Anterior cingulate cortex (tissue), 58 donors: ENCODE measurements around the gene RPN1.

Experiments used
- DNase-seq, 58 donors: peaks; one replicate each; lab custom pipeline; 2025; lab: John Stamatoyannopoulos, UW

RPN1 gene

GRCh38 chr3:128585189-128585588 is 65.4 kb downstream of the RPN1 start:
- DNase-seq = no peak

DNA sequence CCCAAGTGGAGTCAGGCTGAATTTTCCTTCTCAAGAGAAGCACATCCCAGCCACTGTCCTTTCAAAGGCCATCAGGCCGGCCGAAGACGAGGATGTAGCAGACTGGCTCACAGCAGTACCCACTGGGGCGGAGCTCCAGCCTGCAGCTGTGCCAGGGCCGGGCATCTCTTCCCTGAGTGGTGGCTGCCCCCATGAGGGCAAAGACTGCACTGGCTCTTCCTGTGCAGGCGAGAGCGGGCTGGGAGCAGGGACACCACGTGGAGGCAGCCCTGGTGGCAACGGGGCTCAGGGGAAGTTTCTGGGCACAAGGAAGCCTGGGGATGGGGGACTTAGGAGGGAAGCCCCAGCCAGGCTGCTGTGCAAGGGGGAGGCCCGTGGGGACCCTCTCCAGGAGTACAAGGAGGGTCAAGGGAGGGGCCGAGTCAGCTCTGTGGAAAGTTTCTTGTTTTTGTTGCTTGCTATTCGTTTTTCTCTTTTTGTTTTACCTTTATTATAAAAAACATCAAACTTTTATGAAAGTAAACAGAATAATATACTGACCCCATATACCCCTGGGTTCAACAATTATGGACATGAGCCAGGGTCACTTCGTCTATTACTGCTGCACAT is 66.1 kb downstream of the RPN1 start:
- peak in 54 of 58 donors; percentile 3 to 84 (median 56) for DNase-seq

GRCh38 chr3:128581566-128581965 is 69.1 kb downstream of the RPN1 start:
- no peak for DNase-seq

- no peak for DNase-seq
Measured at GRCh38 chr3:128579927-128580326, 70.7 kb downstream of the RPN1 start.

- DNase-seq = no peak
Measured at GRCh38 chr3:128578346-128578745, 72.3 kb downstream of the RPN1 start.

DNA sequence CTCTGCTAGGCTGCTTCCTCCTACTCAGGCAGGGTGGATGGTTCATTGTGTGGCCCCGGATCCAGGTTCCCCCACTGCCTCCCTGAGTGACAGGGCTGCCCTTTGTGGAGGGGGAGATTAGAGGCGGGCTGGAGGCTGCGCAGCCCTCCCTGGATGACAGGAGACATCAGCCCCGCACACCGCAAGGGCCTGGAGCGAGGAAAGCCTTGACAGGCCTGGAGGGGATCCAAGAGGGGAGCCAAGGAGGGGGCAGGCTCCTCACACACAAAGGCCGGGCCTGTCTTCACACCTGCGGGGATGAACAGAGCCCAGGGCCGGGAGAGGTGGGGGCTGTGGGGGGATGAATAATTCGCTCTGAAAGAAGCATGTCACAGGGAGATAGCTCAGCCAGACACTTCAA is 72.9 kb downstream of the RPN1 start:
- no peak for DNase-seq

DNA sequence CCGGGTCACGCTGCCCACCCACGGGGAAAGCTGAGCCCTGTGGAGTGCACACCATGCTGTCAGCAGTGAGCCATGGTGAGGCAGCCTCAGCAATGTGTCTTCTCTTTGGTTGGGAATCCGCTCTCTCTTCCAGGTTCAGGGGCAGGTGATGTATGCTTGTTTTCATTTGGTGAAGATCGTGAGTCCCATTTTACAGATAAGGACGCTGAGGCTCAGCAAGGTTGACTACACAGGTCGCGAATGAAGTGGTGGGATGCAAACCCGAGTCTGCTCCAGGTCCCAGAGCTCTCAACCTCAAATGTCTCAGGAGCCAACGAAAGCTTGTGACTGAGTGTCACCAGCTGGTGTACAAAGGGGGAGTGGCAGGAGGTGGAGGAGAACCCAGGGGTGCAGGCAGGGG is 74.3 kb downstream of the RPN1 start:
- DNase-seq = no peak

- no peak for DNase-seq
Measured at GRCh38 chr3:128575777-128576176, 74.8 kb downstream of the RPN1 start.

DNA sequence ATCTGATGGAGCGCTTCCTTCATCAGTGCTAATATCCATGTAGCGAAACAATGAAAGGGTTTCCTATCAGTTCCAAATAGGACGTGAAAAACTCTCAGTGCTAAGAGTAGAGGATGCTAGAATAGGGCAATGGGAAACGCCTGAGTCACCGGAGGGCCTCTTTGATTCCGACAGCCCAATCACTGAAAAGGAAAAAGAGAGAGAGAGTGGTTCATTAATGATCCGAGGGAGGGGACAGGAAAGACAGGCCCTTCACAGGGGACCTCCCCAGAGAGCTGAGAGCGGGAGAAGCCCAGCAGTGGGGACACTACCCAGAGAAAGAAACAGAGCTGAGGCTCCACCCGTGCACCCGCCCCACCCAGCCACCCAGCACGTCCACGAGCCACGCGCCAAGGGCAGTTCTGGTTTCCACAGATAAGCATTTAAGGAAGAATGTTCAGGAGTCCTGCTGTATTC is 76.9 kb downstream of the RPN1 start:
- DNase-seq = no peak

DNA sequence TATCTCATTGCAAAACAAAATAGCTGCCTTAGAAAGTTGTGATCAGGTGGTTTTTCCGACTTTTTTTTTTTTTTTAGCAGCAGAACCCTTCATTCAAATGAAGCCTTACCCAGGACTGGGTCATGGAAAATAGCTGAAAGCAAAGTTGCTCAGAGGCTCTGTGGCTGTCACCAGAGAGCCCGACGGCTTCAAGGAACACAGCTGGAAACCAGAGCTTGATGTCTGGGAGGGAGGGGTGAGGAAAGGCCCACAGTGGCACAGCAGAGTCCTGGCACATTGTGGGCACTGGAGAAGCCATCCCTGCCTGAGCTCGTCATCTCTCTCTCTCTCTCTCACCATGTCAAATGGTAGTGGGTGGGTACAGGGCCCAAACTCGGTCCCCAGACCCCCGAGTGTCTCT is 77.5 kb downstream of the RPN1 start:
- DNase-seq = no peak

DNA sequence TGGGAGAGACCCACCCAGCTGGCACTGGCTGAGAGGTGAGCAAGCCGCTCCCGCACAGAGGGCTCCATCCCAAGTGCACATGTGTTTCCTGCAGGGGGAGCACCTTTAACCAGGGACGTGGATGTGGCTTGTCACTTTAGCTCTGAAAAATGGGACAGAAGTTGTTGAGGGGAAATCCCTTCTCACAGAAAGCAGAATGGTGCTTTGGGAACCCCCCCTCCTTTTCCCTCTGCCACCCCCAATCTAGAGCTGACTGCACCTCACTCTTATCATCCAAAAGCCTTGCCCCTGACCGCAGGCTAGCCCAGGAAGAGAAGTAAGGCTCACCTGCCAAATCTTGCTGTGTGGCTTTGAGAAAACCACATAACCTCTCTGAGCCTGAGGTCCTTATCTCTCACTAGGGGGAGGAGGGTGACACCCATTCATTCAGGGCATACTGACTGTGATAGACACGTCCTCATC is 77.9 kb downstream of the RPN1 start:
- DNase-seq = no peak

DNA sequence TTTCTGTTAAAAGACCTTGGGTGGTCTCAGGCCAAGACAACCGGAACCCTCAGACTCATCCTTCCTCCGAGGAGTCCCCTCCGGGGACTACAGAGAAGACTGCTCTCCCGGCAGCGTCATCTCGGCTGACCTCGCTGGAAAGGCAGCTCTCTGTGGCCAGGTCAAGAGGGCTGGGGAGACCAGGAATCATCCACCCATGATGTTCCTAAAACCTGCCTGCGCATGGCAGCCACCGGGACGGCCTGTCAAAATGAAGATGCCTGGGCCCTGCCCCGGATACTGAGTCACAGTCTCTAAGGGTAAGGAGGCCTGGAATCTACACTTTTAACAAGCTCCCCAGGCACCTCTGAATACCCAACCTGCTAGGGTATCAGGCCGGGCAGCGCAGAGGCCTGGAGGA is 78.6 kb downstream of the RPN1 start:
- no peak for DNase-seq
